ENCODE data around the gene C10orf95.

The C10orf95 gene

GRCh38 chr10:102434394-102435132 is 16.8 kb downstream of the C10orf95 start:
- peak; percentile 52 for DNase-seq (ENCODE audit: low spot score)

- no peak for DNase-seq (ENCODE audit: low spot score)
Measured at GRCh38 chr10:102433619-102434046, 17.7 kb downstream of the C10orf95 start.

GRCh38 chr10:102432162-102432950 is 19.0 kb downstream of the C10orf95 start, which contains the start of gene CUEDC2:
CUEDC2 (minus strand) TSS chr10:102432574; CDS start chr10:102425188, 7,386 bp downstream.
- DNase-seq (ENCODE audit: low spot score): peak; percentile 97

GRCh38 chr10:102431452-102432124 is 19.8 kb downstream of the C10orf95 start:
- DNase-seq (ENCODE audit: low spot score): peak; percentile 52

- no peak for DNase-seq (ENCODE audit: low spot score)
Measured at GRCh38 chr10:102429468-102429867, 21.9 kb downstream of the C10orf95 start.

- no peak for DNase-seq (ENCODE audit: low spot score)
Measured at GRCh38 chr10:102426803-102427287, 24.5 kb downstream of the C10orf95 start.

- no peak for DNase-seq (ENCODE audit: low spot score)
Measured at GRCh38 chr10:102425444-102425843, 25.9 kb downstream of the C10orf95 start.

GRCh38 chr10:102424916-102425315 is 26.4 kb downstream of the C10orf95 start:
- no peak for DNase-seq (ENCODE audit: low spot score)

- DNase-seq (ENCODE audit: low spot score): no peak
Measured at GRCh38 chr10:102424145-102424544, 27.2 kb downstream of the C10orf95 start.

- no peak for DNase-seq (ENCODE audit: low spot score)
Measured at GRCh38 chr10:102423372-102423968, 27.9 kb downstream of the C10orf95 start.

- DNase-seq (ENCODE audit: low spot score): peak; percentile 78
Measured at GRCh38 chr10:102422545-102423129, 28.7 kb downstream of the C10orf95 start.

GRCh38 chr10:102421757-102422512 is 29.4 kb downstream of the C10orf95 start:
- DNase-seq (ENCODE audit: low spot score): no peak

- DNase-seq (ENCODE audit: low spot score): no peak
Measured at GRCh38 chr10:102421507-102421756, 29.9 kb downstream of the C10orf95 start.

- peak; percentile 99 for DNase-seq (ENCODE audit: low spot score)
Measured at GRCh38 chr10:102420714-102421506, 30.4 kb downstream of the C10orf95 start, which contains the start of gene FBXL15. FBXL15 (plus strand) TSS chr10:102420836; CDS start chr10:102421130, 294 bp downstream.

GRCh38 chr10:102420181-102420713 is 31.1 kb downstream of the C10orf95 start:
- DNase-seq (ENCODE audit: low spot score): no peak

- DNase-seq (ENCODE audit: low spot score): peak; percentile 65
Measured at GRCh38 chr10:102419269-102420180, 31.8 kb downstream of the C10orf95 start.

GRCh38 chr10:102418622-102419268 is 32.6 kb downstream of the C10orf95 start, which contains the start of gene PSD:
PSD (minus strand) TSS chr10:102418785; CDS start chr10:102417038, 1,747 bp downstream.
- no peak for DNase-seq (ENCODE audit: low spot score)

- no peak for DNase-seq (ENCODE audit: low spot score)
Measured at GRCh38 chr10:102416695-102417094, 34.6 kb downstream of the C10orf95 start.

Measured in AG08395 (cell line).